ENCODE measurements around the gene RABL6. TPM values are rescaled to one million over a fixed set of nuclear protein-coding genes. Genes with fewer than 3 reads are reported as not detected.

RABL6 gene
- total RNA-seq, 1 donor from 2014 or later: 69.4 TPM

GRCh38 chr9:136791516-136792276, 16.1 kb upstream of the RABL6 start:
- H3K27me3 Mint-ChIP-seq (ENCODE audit: low read depth, unreplicated experiment): no peaks in the 10 kb centered on the region
- Histone ChIP-seq H2AFZ (ENCODE audit: low read depth, low read length) (peak overlapping the region; percentile 86), H3K36me3 (ENCODE audit: insufficient read depth, low read length) (no peaks in the 10 kb centered on the region), H4K20me1 (ENCODE audit: insufficient read depth, low read length) (peaks cover 22% of the 10 kb centered on the region), H3K4me2 (ENCODE audit: low read length) (peak overlapping the region; percentile 98), H3K9me3 (ENCODE audit: insufficient read depth, low read depth, low read length) (no peaks in the 10 kb centered on the region), H3K4me1 (ENCODE audit: insufficient read depth, low read length) (peaks cover 17% of the 10 kb centered on the region), H3K27ac (ENCODE audit: low read depth, low read length) (peak overlapping the region; percentile 48), H3K27me3 (ENCODE audit: insufficient read depth, low read length) (peaks cover 6% of the 10 kb centered on the region), H3K79me2 (ENCODE audit: insufficient read depth, low read length) (peaks cover 9% of the 10 kb centered on the region), H3K4me3 (ENCODE audit: insufficient read depth, low read depth, low read length) (peak overlapping the region; percentile 83), H3K9ac (ENCODE audit: low read length) (peak overlapping the region; percentile 84)
- no peak for TF ChIP-seq EZH2 (IDR thresholded peaks at IDR 0.05; ENCODE audit: insufficient read depth, low read length)
- TF ChIP-seq CTCF (IDR thresholded peaks at IDR 0.05; ENCODE audit: insufficient read depth, low read depth, low read length): peak; percentile 76
- H3K36me3 Mint-ChIP-seq (ENCODE audit: low read depth, unreplicated experiment): peaks cover 6% of the 10 kb centered on the region
- no peaks in the 10 kb centered on the region for H3K9me3 Mint-ChIP-seq (ENCODE audit: unreplicated experiment)
- peak overlapping the region; percentile 83 for H3K4me3 Mint-ChIP-seq (ENCODE audit: unreplicated experiment)
- FAIRE-seq (no peak), DNase-seq (ENCODE audit: low read depth) (no peak)
- H3K27ac Mint-ChIP-seq (ENCODE audit: unreplicated experiment): no peak overlapping the region
- H3K4me1 Mint-ChIP-seq (ENCODE audit: low read depth, unreplicated experiment): peaks cover 8% of the 10 kb centered on the region

GRCh38 chr9:136792321-136793085, 15.2 kb upstream of the RABL6 start:
- H3K4me1 ChIP-seq (ENCODE audit: insufficient read depth, low read length): peaks cover 18% of the 10 kb centered on the region
- peak overlapping the region; percentile 83 for H3K4me3 Mint-ChIP-seq (ENCODE audit: unreplicated experiment)
- H3K4me3 ChIP-seq (ENCODE audit: insufficient read depth, low read depth, low read length): no peak overlapping the region
- no peaks in the 10 kb centered on the region for H3K36me3 ChIP-seq (ENCODE audit: insufficient read depth, low read length)
- no peaks in the 10 kb centered on the region for H3K27me3 Mint-ChIP-seq (ENCODE audit: low read depth, unreplicated experiment)
- H3K4me2 ChIP-seq (ENCODE audit: low read length): peak overlapping the region; percentile 98
- no peak overlapping the region for H3K9ac ChIP-seq (ENCODE audit: low read length)
- H3K4me1 Mint-ChIP-seq (ENCODE audit: low read depth, unreplicated experiment): peaks cover 15% of the 10 kb centered on the region
- H3K27me3 ChIP-seq (ENCODE audit: insufficient read depth, low read length): peaks cover 3% of the 10 kb centered on the region
- FAIRE-seq (no peak), DNase-seq (ENCODE audit: low read depth) (no peak)
- H3K27ac ChIP-seq (ENCODE audit: low read depth, low read length): no peak overlapping the region
- no peaks in the 10 kb centered on the region for H3K9me3 ChIP-seq (ENCODE audit: insufficient read depth, low read depth, low read length)
- H3K27ac Mint-ChIP-seq (ENCODE audit: unreplicated experiment): no peak overlapping the region
- H3K9me3 Mint-ChIP-seq (ENCODE audit: unreplicated experiment): no peaks in the 10 kb centered on the region
- peaks cover 6% of the 10 kb centered on the region for H3K36me3 Mint-ChIP-seq (ENCODE audit: low read depth, unreplicated experiment)
- H4K20me1 ChIP-seq (ENCODE audit: insufficient read depth, low read length): peaks cover 22% of the 10 kb centered on the region
- peaks cover 9% of the 10 kb centered on the region for H3K79me2 ChIP-seq (ENCODE audit: insufficient read depth, low read length)
- no peak overlapping the region for H2AFZ ChIP-seq (ENCODE audit: low read depth, low read length)
- no peak for TF ChIP-seq EZH2 (IDR thresholded peaks at IDR 0.05; ENCODE audit: insufficient read depth, low read length)
- TF ChIP-seq CTCF (IDR thresholded peaks at IDR 0.05; ENCODE audit: insufficient read depth, low read depth, low read length): no peak
